SK-MEL-5 (cell line): ENCODE data around the gene FCGR1A. TPM values are rescaled to one million over a fixed set of nuclear protein-coding genes. Genes with fewer than 3 reads are reported as not detected.
"Not testable (repeated sequence)": the region's sequence is repeated elsewhere in the genome, so short reads cannot be mapped to it uniquely, and the experiment has no call there.

Experiments
- DNase-seq: peaks from one replicate; pipeline ENCODE4 v3.0.0-alpha.2; 2016; ENCODE audit warnings: low read depth, low spot score
- in situ Hi-C: cut with HindIII; loops from 2 replicates; pipeline ENCODE4 v1.10.0; 2016; ENCODE audit warnings: low sequenced_read_pairs, high pct_unique_total_duplicates, low pct_unique_long_range_greater_than_20kb
- total RNA-seq: library from RNA; depleted of rRNA; stranded (reverse); fragments of >200 nt; shearing (Covaris generic); gene quantifications from 2 replicates; pipeline ENCODE4 v1.2.3, GENCODE V29; 2014

The FCGR1A gene
- total RNA-seq, 1 experiment from 2014 or later, result not detected

DNA sequence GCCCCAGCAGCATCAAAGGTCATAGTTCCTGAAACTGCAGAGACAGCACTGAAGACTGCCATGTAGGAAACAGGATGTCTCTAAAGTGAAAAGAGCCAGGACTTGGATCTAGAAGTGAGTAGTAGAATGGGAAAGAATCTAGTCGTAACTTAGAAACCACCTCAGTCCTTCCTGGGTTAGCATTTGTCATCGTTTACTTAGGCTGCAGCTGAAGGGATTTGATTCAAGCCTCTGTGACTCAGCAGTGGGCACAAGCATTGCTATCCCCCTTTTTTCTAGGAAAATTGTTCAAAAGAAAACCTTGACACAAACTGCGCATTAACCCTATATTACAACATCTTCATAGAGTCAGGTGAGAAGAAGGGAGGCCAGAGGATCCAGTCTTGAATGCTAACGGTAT, 11.8 kb upstream of the FCGR1A start:
- DNase-seq, in situ Hi-C loops: not testable (repeated sequence)

DNA sequence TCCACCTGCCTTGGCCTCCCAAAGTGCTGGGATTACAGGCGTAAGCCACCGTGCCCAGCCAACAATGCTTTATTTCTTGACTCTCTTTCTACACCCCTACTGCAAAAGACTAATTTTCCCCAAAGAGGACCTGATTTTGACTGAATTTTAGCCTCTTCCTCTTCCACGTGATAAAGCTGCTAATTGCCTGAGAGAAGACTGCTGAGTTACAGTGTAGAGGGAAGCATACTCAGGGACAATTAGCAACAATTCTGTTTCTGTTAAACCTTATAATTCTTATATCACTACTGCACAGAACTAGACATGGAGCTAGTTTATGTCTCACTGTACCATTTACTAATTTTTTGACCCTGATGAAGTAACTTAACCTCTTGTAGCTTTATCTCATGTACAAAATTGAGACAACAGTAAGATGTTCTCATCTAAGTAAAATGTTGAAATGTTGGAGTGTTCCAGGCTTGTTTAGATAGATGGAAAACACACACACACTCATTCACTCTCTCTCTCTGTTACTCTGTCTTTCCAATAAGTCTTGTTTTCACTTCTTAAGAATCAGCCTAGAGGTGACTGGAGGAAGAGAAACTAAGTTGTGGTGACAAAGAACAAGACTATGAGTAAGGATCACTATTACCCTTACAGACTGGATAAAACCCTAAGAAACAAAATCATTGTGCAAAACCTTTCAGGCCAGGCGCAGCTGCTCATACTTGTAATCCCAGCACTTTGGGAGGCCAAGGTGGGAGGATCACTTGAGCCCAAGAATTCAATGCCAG, 10.7 kb upstream of the FCGR1A start:
- not testable (repeated sequence) for DNase-seq

DNA sequence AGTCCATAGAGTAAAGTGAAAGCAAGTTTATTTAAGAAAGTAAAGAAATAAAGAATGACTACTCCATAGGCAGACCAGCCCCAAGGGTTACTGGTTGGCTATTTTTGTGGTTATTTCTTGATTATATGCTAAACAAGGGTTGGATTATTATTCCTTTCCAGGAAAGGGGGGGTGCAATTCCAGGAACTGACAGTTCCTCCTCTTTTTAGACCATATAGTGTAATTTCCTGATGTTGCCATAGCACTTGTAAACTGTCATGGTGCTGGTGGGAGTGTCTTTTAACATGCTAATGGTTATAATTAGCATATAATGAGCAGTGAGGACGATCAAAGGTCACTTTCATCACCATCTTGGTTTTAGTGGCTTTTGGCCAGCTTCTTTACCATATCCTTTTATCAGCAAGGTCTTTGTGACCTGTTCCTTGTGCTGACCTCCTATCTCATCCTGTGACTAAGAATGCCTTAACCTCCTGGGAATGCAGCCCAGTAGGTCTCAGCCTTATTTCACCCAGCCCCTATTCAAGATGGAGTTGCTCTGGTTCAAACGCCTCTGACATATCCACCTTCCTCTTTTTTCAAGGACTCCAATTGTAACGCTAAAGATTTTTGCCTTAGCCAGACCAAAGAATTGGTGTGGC, 6.9 kb upstream of the FCGR1A start:
- DNase-seq, in situ Hi-C loops: not testable (repeated sequence)

More for the DNA sequence above, 10.7 kb upstream of the FCGR1A start:
- in situ Hi-C loops, result not testable (repeated sequence)

DNA sequence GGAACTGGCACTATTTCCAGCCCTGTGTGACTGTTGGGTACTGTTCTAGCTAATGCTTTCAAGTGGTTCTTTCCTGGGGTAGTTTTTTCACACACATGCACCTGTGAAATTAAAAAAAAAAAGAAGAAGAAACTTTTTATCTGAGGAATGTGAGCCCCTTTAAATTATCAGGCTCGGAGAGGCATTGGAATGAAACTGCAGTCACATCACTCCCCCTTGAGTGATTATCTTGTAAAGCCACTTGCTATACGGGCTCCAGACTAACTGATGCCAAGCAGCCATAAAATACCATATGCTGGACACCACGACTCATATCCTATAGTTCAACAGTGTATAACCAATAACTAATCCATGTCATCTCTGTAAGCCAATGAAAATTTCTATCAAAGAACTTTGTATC, 5.4 kb upstream of the FCGR1A start:
- DNase-seq, in situ Hi-C loops: not testable (repeated sequence)

DNA sequence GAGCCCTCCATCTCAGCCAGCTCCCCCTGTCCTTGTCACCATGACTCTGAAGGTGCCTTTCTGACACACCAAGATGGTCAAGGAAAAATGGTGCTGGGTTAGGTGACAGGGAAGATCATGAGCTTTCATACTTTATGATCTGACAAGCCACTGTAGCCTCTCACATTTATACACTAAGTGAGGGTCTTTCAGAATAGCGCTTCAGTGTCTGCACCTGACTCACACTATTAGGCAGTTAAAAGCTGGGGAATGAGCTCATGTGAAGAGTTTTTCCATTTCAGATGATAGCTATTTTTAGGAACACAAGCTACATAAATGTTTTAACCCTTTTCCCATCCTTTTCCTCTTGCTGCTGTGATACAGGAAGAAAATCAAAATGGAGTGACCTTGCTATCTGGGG, 4.2 kb upstream of the FCGR1A start:
- in situ Hi-C loops, DNase-seq: not testable (repeated sequence)

DNA sequence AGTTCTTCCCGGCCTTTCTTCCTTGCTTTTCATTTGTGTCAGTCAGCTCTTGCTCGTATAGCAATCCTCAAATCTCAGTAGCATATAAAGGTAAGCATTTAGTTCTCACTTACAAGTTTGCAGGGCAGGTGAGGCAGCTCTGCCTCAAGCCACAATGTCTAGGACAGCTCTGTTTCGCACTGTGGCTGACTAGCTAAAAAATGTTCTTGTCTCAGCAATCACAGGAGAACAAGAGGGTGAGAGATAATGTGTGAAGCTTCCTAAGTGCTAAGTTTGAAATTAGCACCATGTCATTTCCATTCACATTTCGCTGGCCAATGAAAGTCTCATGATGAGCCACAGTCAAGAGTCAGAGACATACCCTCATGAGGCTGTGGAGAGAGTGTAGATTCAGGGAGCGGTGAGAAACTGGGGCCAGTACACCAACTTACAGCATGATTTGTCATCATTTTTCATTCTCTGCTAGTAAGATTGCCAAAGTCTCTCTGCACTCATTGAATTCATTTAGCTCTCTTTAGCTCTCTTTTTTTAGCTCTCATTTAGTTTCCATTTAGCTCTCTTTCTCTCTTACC, 995 bp upstream of the FCGR1A start:
- in situ Hi-C loops, DNase-seq: not testable (repeated sequence)

DNA sequence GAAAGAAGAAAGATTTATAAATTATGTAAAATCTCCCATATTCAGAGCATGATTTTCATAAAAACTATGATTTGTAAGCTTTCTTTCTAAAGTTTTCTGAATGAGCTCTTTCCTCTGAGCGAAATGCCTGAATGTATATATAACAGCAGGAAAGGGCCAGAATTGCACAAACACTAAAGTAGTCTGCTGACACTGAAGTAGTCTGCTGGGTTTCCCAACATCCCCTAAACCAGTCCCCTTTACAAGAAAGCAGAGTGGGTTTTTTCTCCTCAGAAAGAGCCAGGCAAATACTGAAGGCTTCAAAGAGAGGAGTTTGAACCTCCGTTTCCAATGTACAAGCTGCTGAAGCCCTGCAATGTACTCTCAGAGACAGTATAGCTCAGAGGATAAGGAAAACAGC, 795 bp downstream of the FCGR1A start:
- DNase-seq, in situ Hi-C loops: not testable (repeated sequence)

DNA sequence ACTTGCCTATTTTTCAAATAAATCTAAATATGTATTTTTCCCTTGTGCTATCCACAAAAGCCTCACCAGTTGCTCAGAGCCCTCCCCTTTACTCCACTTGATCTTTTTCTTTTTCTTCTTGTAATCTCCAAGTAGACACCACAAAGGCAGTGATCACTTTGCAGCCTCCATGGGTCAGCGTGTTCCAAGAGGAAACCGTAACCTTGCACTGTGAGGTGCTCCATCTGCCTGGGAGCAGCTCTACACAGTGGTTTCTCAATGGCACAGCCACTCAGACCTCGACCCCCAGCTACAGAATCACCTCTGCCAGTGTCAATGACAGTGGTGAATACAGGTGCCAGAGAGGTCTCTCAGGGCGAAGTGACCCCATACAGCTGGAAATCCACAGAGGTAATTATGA, 1.4 kb downstream of the FCGR1A start:
- DNase-seq, in situ Hi-C loops: not testable (repeated sequence)

DNA sequence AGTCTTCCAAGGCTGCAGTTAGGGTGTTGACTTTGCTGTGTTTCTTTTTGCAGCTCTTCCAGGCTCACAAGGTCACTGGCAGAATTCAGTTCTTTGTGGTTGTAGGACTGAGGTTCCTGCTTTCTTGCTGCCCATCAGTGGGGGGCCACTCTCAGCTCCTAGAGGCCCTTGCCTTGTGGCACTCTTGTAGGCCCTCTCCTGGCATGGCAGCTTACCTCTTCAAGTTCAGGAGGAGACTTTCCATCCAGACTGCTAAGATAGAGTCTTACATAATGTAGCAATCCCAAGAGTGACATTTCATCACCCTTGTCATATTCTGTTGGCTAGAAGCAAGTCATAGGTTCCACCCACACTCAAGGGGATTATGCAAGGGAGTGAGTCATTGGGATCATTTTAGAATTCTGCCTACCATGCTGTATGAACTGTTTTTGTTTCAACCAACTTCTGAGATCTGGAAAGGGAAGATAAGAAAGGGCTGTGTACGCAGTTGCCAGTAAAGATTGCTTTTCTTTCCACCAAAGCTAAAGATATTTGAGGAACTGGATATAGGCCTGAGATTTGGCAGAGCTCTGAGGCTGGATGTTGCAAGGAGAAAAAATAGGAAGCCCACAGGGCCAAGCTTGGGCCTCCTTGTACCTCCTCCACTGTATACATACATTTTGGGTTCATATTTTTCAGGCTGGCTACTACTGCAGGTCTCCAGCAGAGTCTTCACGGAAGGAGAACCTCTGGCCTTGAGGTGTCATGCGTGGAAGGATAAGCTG, 5.4 kb downstream of the FCGR1A start:
- DNase-seq, in situ Hi-C loops: not testable (repeated sequence)

DNA sequence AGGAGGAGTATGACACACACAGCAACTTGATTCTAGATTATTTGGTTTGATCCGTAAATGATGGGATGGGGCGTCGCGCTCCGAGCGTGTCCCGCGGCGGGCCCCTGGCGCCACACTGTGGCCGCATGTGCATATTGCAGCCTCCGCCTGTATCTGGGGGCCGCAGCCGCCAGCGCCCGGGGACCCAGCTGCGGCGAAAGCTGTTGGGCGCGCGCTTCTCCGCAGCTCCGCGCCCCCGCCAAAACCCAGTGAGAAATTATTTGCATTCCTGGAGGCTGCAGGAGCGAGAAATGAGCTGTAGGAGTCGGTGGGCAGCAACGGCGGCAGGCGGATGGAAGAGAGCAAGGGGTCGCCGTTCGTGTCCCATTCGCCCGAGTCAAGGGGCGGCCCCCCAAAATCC, 10.0 kb downstream of the FCGR1A start:
- DNase-seq, result peak; percentile 37
- in situ Hi-C loops, result not testable (repeated sequence)

DNA sequence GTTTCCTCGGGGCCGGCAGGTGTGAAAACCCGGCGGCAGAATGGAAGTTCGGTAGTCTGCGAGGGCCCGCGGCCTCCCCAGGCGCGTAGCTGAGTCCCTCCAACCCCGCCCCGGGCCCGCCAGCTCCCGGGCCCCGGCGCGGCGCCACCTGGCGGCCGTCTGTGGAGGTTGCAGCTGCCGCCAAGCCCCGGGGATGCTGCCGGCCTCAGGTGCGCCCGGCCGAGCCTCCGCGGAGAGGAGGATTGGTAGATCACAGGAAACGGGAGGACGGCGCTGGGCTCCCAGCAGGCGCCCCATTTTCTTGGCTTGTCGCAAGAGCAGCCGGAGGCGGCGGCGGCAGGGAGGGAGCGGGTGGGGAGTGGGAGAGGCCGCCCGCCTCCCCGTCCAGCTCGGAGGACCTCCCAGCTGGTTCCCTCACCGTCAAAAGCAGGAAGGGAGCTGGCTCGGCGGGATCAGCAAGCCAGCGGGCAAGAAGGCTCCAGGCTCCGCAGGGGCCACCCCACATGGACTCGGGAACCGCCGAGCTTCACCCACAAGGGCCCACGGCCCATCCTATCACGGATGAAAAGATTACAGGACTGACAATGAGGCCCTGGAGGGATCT, 10.5 kb downstream of the FCGR1A start:
- in situ Hi-C loops, result not testable (repeated sequence)
- peak; percentile 49 for DNase-seq

DNA sequence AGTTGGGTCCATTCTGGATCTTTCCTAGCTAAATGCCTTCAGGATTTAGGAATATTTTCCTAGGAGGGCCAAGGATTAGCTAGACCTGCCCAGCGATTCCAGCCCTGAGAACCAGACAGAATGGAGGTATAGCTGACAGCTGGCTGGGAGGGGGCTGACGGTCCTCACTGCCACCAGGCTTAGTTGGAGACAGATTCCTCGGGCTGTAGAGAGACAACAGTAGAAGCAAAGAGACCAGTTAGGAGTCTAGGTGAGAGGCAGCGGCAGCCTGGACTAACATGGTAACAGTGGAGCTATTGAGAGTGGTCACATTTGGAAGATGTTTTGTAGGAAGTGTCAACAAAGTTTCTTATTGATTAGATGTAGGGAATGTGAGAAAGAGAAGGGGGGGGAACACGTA, 11.4 kb downstream of the FCGR1A start:
- DNase-seq, in situ Hi-C loops: not testable (repeated sequence)

DNA sequence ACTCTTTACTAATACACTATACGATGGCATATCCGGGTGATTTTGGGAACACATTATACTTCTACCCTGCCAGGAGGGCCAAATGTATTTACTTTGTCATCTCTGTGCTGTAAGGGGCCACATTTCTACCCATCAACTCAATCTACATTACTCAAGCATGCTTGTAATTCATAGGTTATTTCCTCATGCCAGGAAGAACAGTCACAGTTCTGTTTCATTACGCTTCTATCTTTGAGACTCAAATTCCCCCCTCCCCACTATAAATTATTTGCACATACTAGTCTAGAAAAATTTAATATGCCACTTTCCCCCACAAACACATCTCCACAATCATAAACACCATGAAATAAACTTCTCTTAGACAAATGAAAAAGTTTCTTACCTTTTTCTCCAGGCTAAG, 19.1 kb downstream of the FCGR1A start:
- DNase-seq, in situ Hi-C loops: not testable (repeated sequence)

DNA sequence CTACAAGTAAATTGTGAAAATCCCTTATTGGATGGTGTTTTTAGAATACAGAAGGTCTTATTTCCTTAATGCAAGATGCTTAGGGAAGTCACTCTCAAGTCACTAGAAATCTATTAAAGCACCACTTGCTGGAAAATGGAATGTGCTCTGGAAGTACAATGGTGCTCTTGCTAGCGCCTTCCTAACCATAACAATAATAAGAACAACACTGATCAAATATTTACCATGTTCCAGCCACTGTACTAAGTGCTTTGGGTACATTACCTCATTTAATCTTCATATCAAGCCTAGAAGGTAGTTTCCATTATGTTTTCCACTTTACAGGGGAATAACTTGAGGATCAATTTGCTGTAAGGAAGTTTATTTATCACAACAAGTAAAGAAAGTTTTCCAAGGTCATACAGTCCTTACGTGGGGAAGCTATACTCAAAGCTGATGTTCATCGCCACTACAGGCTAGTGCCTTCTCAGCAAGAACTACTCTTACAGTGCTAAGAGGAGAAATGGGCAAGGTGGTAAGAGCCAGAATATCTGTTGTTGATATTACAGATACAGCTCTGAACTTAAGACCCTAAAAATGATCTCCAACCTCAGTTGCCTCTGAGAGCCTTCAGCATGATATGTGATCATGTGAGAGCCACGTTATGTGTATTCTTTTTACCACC, 22.1 kb downstream of the FCGR1A start:
- in situ Hi-C loops, DNase-seq: not testable (repeated sequence)

DNA sequence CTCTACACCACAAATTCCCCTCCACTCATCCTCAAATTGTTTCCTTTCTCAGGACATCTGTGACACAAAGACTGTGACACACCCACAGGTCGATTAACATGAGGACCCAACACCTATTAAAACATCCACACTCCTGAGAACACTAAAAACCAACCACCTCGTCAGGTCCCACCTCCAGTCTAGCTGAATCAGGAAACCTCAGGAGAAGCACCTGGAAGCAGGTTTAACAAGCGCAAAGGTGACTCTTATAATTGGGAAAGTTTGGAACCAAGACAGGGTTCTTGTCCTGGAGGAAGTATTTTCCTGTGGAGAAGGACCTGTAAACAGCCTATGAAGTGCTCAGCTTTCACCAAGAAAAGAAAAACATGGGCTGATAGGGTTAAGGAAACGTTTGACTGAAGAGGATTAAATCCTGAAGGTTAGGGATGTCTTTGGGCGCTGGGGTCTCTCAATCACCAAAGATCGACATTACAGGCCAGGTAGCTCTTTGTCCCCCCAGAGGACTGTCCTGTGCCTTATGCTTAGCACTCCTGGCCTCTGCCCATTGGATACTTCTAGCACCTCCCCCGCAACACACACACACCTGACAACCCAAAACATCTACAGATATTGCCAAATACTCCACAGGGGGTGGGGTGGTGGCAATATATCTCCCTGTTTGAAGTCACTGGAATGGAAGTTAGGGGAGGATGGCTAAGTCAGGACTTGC, 28.4 kb downstream of the FCGR1A start:
- not testable (repeated sequence) for DNase-seq

DNA sequence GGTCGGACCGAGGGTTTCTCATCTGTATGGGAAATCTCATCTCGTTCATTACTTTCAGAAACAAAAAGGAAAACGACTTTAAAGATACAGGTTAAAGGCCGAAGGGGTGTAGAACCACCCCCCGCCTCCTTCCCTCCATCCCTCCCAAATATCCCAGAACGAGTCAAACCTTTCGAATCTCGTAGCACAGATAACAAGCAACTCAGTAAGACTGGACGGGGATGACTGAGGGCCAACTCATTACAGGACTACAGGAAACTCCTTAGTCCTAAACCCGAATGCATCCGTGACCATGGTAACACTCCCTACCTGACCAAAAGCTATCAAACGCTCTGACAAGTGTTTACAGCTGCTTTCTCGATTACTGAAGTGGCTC, 29.0 kb downstream of the FCGR1A start:
- in situ Hi-C loops, DNase-seq: not testable (repeated sequence)

More for the DNA sequence above, 28.4 kb downstream of the FCGR1A start:
- in situ Hi-C loops, result not testable (repeated sequence)
